ENCODE data around the gene MLEC.
A peak's percentile ranks its signal among the peaks of the same experiment; 100 is the strongest.

The MLEC gene

GRCh38 chr12:120686690-120687577 is at the start of gene MLEC:
Gene MLEC, plus strand, starts transcription at chr12:120687149. Its CDS starts 148 bp downstream, at chr12:120687297.
- TF ChIP-seq GATA3 (IDR thresholded peaks at IDR 0.05; ENCODE audit: low read depth, low read length): no peak
- TF ChIP-seq GATA2 (IDR thresholded peaks at IDR 0.05; ENCODE audit: low read depth, low read length): no peak

- TF ChIP-seq GATA3 (IDR thresholded peaks at IDR 0.05; ENCODE audit: low read depth, low read length) (no peak), GATA2 (IDR thresholded peaks at IDR 0.05; ENCODE audit: low read depth, low read length) (no peak)
Observed at GRCh38 chr12:120639771-120640721, 46.9 kb upstream of the MLEC start, which contains the start of gene CABP1. Gene CABP1, plus strand, starts transcription at chr12:120640626. Its CDS starts 60 bp downstream, at chr12:120640686.

- TF ChIP-seq GATA3 (IDR thresholded peaks at IDR 0.05; ENCODE audit: low read depth, low read length): no peak
- no peak for TF ChIP-seq GATA2 (IDR thresholded peaks at IDR 0.05; ENCODE audit: low read depth, low read length)
Observed at GRCh38 chr12:120640861-120641833, 45.8 kb upstream of the MLEC start.

- no peak for TF ChIP-seq GATA2 (IDR thresholded peaks at IDR 0.05; ENCODE audit: low read depth, low read length)
- no peak for TF ChIP-seq GATA3 (IDR thresholded peaks at IDR 0.05; ENCODE audit: low read depth, low read length)
Observed at GRCh38 chr12:120642121-120642520, 44.8 kb upstream of the MLEC start.

GRCh38 chr12:120642826-120643225 is 44.1 kb upstream of the MLEC start:
- TF ChIP-seq GATA2 (IDR thresholded peaks at IDR 0.05; ENCODE audit: low read depth, low read length) (no peak), GATA3 (IDR thresholded peaks at IDR 0.05; ENCODE audit: low read depth, low read length) (no peak)

- TF ChIP-seq GATA2 (IDR thresholded peaks at IDR 0.05; ENCODE audit: low read depth, low read length): no peak
- no peak for TF ChIP-seq GATA3 (IDR thresholded peaks at IDR 0.05; ENCODE audit: low read depth, low read length)
Observed at GRCh38 chr12:120643574-120643973, 43.4 kb upstream of the MLEC start.

- TF ChIP-seq GATA3 (IDR thresholded peaks at IDR 0.05; ENCODE audit: low read depth, low read length) (no peak), GATA2 (IDR thresholded peaks at IDR 0.05; ENCODE audit: low read depth, low read length) (0 out of 2 replicates have a peak, but pooled peaks have one; percentile 8)
Observed at GRCh38 chr12:120646044-120646443, 40.9 kb upstream of the MLEC start.

GRCh38 chr12:120647375-120647755 is 39.6 kb upstream of the MLEC start:
- no peak for TF ChIP-seq GATA2 (IDR thresholded peaks at IDR 0.05; ENCODE audit: low read depth, low read length)
- TF ChIP-seq GATA3 (IDR thresholded peaks at IDR 0.05; ENCODE audit: low read depth, low read length): no peak

- TF ChIP-seq GATA2 (IDR thresholded peaks at IDR 0.05; ENCODE audit: low read depth, low read length) (no peak), GATA3 (IDR thresholded peaks at IDR 0.05; ENCODE audit: low read depth, low read length) (no peak)
Observed at GRCh38 chr12:120649442-120650232, 37.3 kb upstream of the MLEC start.

- peak; percentile 57 for TF ChIP-seq GATA2 (IDR thresholded peaks at IDR 0.05; ENCODE audit: low read depth, low read length)
- no peak for TF ChIP-seq GATA3 (IDR thresholded peaks at IDR 0.05; ENCODE audit: low read depth, low read length)
Observed at GRCh38 chr12:120650233-120650690, 36.7 kb upstream of the MLEC start.

GRCh38 chr12:120651821-120652220 is 35.1 kb upstream of the MLEC start:
- TF ChIP-seq GATA3 (IDR thresholded peaks at IDR 0.05; ENCODE audit: low read depth, low read length) (no peak), GATA2 (IDR thresholded peaks at IDR 0.05; ENCODE audit: low read depth, low read length) (no peak)

Data from SH-SY5Y (cell line).